ENCODE measurements around the gene MCU. TPM values are rescaled to one million over a fixed set of nuclear protein-coding genes. Genes with fewer than 3 reads are reported as not detected.

MCU gene
- polyA plus RNA-seq, 1 of the 3 experiments (the other 2 are of a cell fraction): 20.6 TPM

- no peak for DNase-seq
- H3K9me3 ChIP-seq: no peaks in the 10 kb centered on the region
Measured at GRCh38 chr10:72935361-72935760, 243.4 kb downstream of the MCU start.

More at GRCh38 chr10:72935361-72935760, 243.4 kb downstream of the MCU start:
- Histone ChIP-seq H3K4me1 (ENCODE audit: control insufficient read depth in 1 of 2, insufficient read depth in 2 of 2, low read depth in 1 of 2, low read length in 1 of 2) (no peaks in the 10 kb centered on the region), H3K27me3 (ENCODE audit: insufficient read depth) (no peaks in the 10 kb centered on the region), H3K9me2 (no peaks in the 10 kb centered on the region), H3F3A (replicated peaks; ENCODE audit: insufficient read depth) (no peaks in the 10 kb centered on the region), H2AFZ (ENCODE audit: low read depth) (no peak overlapping the region), H4K20me1 (ENCODE audit: insufficient read depth) (no peaks in the 10 kb centered on the region), H3K4me3 (ENCODE audit: low read depth in 2 of 2, low read length in 1 of 2) (no peak overlapping the region), H3K4me2 (no peak overlapping the region), H3K79me2 (ENCODE audit: insufficient read depth) (no peaks in the 10 kb centered on the region), H3K36me3 (replicated peaks in 1 of 2; ENCODE audit: control insufficient read depth in 1 of 2, insufficient read depth in 2 of 2, low read length in 1 of 2) (no peaks in the 10 kb centered on the region), H3K9ac (no peak overlapping the region), H3K27ac (ENCODE audit: low read depth in 2 of 2, low read length in 1 of 2) (no peak overlapping the region)
- WGBS (ENCODE audit: low lambda C conversion rate): 90% methylated on average over 6 of the region's 6 CpGs
- CTCF ChIA-PET: interaction anchor here (0.8 kb wide), 1 partner anchor 13 kb away, joined by 3 read pairs; no protein-coding TSS in a partner anchor
- POLR2A ChIA-PET: no interaction called here
- TF ChIP-seq RFX5 (IDR thresholded peaks at IDR 0.05; ENCODE audit: low read length) (no peak), PBX3 (IDR thresholded peaks at IDR 0.05) (0 out of 2 replicates have a peak, but pooled peaks have one; percentile 5)

Small RNAs within 50 kb of the gene (small RNA-seq; reads per million reads assigned to genes)
- gene MIR4676 (0 reads per million in 7 experiments), gene RF00019 (0 reads per million in 7 experiments)

Other genes with a start within 250 kb of the MCU start
- gene MICU1, start 66.1 kb upstream of the MCU start, polyA plus RNA-seq (2012; rRNA removed): 24.6 and 25.2 TPM in 2 replicates
- 0.05 TPM in 1 of 2 replicates, not detected in the other for gene OIT3, start 201.6 kb downstream of the MCU start, polyA plus RNA-seq (2012; rRNA removed)

Measured in SK-N-SH (cell line).